Progenitor cell of endocrine pancreas (in vitro differentiated cells): ENCODE measurements around the gene ADAP2. TPM values are rescaled to one million over a fixed set of nuclear protein-coding genes. Genes with fewer than 3 reads are reported as not detected.
A peak's percentile ranks its signal among the peaks of the same experiment; 100 is the strongest.
"Not testable (repeated sequence)": the region's sequence is repeated elsewhere in the genome, so short reads cannot be mapped to it uniquely, and the experiment has no call there.

Experiments
- DNase-seq: peaks from one replicate; pipeline ENCODE4 v3.0.0; 2021; ENCODE audit warnings: low spot score; ENCODE audit not compliant: unreplicated experiment
- H3K27ac Mint-ChIP-seq: 2 replicates; pipeline ENCODE4 v1.8.0; 2021; ENCODE audit warnings: mild to moderate bottlenecking, moderate library complexity, mixed read lengths
- H3K27me3 Mint-ChIP-seq: 2 replicates; pipeline ENCODE4 v1.8.0; 2021; ENCODE audit warnings: mixed read lengths
- H3K36me3 Mint-ChIP-seq: 2 replicates; pipeline ENCODE4 v1.8.0; 2022; ENCODE audit warnings: mixed read lengths; ENCODE audit not compliant: insufficient read depth
- H3K4me1 Mint-ChIP-seq: 2 replicates; pipeline ENCODE4 v1.8.0; 2021; ENCODE audit warnings: low read depth, mixed read lengths
- H3K4me3 Mint-ChIP-seq: 2 replicates; pipeline ENCODE4 v1.8.0; 2021; ENCODE audit warnings: low read depth, mild to moderate bottlenecking, moderate library complexity, mixed read lengths
- H3K9me3 Mint-ChIP-seq: 2 replicates; pipeline ENCODE4 v1.8.0; 2021; ENCODE audit warnings: low read depth, mixed read lengths
- total RNA-seq: library from RNA; stranded (reverse); gene quantifications from 2 replicates; pipeline ENCODE4 v1.2.1, GENCODE V29; 2021
- TF ChIP-seq, protein P1 (sequence below): fragments of 200-600 bp; sonication (generic); IDR thresholded peaks from one replicate; pipeline ENCODE4 v1.5.0; 2021; ENCODE audit warnings: antibody characterized with exemption, mild to moderate bottlenecking; ENCODE audit not compliant: unreplicated experiment

Gene ADAP2
- total RNA-seq, 1 donor from 2014 or later, result 1.2 TPM

DNA sequence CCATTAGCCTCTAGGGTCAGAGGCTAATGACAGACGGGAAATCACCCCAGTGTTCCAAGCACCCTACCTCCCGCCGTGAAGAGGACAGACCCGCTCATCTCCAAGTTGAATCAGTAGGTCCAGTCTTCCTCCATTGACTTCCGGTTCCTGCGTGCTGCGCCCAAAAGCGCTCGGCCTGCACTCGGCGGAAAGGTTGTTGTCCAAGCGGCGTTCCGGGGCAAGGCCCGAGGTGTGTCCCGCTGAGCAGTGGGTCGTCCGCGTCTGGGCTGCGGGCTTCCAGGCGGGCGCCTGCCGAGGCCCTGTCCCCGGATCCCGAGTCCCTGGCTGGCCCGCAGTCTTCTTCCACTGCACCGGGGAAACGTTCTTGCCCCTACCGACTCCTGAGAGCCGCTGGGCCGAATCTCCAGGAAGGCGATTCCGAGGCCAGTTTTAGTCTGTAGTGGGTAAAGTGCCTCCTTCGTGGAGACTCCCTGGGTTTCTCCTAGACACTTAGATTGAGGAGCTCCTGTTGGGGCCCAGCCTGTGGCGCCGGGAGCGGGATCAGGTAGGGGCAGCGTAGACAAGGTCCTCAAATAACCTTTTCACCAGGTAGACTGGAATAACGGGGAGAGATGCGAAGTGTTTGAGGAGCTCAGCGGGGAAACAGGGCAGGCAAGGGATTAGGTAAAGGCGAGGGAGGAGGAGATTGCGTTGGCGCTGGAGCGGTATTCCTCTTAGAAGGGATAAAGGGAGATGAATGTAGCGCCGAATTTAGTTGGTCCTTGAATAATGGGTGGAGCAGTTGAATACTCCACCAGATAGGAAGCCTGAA is 15.4 kb upstream of the ADAP2 start, which contains the start of gene TEFM:
Gene TEFM (minus strand): TSS at position 138 of the 811 bp plus-strand sequence. CDS start 40 bp downstream, at position 98.
- Mint-ChIP-seq H3K27ac (peak within 1 kb of the TSS; percentile 98), H3K4me3 (peak within 1 kb of the TSS; percentile 88)

GRCh38 chr17:30908717-30909420 is 12.9 kb upstream of the ADAP2 start:
- H3K36me3 Mint-ChIP-seq, result no peaks in the 10 kb centered on the region
- peaks cover 8% of the 10 kb centered on the region for H3K27me3 Mint-ChIP-seq
- peaks cover 10% of the 10 kb centered on the region for H3K4me1 Mint-ChIP-seq
- TF ChIP-seq, protein P1, sequence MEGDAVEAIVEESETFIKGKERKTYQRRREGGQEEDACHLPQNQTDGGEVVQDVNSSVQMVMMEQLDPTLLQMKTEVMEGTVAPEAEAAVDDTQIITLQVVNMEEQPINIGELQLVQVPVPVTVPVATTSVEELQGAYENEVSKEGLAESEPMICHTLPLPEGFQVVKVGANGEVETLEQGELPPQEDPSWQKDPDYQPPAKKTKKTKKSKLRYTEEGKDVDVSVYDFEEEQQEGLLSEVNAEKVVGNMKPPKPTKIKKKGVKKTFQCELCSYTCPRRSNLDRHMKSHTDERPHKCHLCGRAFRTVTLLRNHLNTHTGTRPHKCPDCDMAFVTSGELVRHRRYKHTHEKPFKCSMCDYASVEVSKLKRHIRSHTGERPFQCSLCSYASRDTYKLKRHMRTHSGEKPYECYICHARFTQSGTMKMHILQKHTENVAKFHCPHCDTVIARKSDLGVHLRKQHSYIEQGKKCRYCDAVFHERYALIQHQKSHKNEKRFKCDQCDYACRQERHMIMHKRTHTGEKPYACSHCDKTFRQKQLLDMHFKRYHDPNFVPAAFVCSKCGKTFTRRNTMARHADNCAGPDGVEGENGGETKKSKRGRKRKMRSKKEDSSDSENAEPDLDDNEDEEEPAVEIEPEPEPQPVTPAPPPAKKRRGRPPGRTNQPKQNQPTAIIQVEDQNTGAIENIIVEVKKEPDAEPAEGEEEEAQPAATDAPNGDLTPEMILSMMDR, result no peak
- H3K27ac Mint-ChIP-seq, result no peak overlapping the region
- no peaks in the 10 kb centered on the region for H3K9me3 Mint-ChIP-seq
- no peak for DNase-seq
- H3K4me3 Mint-ChIP-seq, result no peak overlapping the region

More for the DNA sequence above, 15.4 kb upstream of the ADAP2 start, which contains the start of gene TEFM:
- H3K4me1 Mint-ChIP-seq, result peaks cover 10% of the 10 kb centered on the region
- H3K36me3 Mint-ChIP-seq, result peaks cover 2% of the 10 kb centered on the region
- peak; percentile 88 for DNase-seq
- H3K9me3 Mint-ChIP-seq, result no peaks in the 10 kb centered on the region
- peaks cover 8% of the 10 kb centered on the region for H3K27me3 Mint-ChIP-seq
- TF ChIP-seq, protein P1, result no peak

DNA sequence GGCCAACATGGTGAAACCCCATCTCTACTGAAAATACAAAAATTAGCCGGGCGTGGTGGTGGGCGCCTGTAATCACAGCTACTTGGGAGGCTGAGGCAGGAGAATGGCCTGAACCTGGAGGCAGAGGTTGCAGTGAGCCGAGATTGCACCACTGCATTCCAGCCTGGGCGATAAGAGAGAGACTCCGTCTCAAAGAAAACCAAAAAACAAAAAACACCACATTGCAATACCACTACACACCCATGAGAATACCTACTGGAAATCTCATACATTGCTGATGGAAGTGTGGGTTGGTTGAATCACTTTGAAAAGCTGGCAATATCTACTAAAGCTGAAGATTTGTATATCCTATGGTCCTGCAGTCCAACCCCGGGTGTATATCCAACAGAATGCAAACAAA is 11.6 kb upstream of the ADAP2 start:
- not testable (repeated sequence) for H3K9me3 Mint-ChIP-seq, H3K27ac Mint-ChIP-seq, DNase-seq, H3K36me3 Mint-ChIP-seq, H3K4me1 Mint-ChIP-seq, H3K4me3 Mint-ChIP-seq
- peaks cover 17% of the 10 kb centered on the region for H3K27me3 Mint-ChIP-seq

- H3K27ac Mint-ChIP-seq, result no peak overlapping the region
- H3K36me3 Mint-ChIP-seq, result no peaks in the 10 kb centered on the region
- peaks cover 39% of the 10 kb centered on the region for H3K27me3 Mint-ChIP-seq
- DNase-seq, result no peak
- H3K4me3 Mint-ChIP-seq, result no peak overlapping the region
- peaks cover 6% of the 10 kb centered on the region for H3K4me1 Mint-ChIP-seq
- TF ChIP-seq, protein P1, result no peak
- no peaks in the 10 kb centered on the region for H3K9me3 Mint-ChIP-seq
Observed at GRCh38 chr17:30913955-30914354, 7.8 kb upstream of the ADAP2 start.

GRCh38 chr17:30915833-30916611 is 5.7 kb upstream of the ADAP2 start:
- Mint-ChIP-seq H3K9me3 (no peaks in the 10 kb centered on the region), H3K27ac (no peak overlapping the region), H3K27me3 (peaks cover 49% of the 10 kb centered on the region), H3K4me1 (peaks cover 6% of the 10 kb centered on the region), H3K36me3 (no peaks in the 10 kb centered on the region), H3K4me3 (no peak overlapping the region)
- TF ChIP-seq, protein P1, result no peak
- no peak for DNase-seq
